ENCODE results near the gene FARSB.

The FARSB gene

GRCh38 chr2:222653280-222653679 lies 2.6 kb downstream of the FARSB start (continued):
- TF ChIP-seq KLF17 (tag by site-specific recombination; IDR thresholded peaks at IDR 0.05), result no peak

- TF ChIP-seq GLI2 (tag by site-specific recombination; IDR thresholded peaks at IDR 0.05; ENCODE audit: borderline replicate concordance, low read depth) (no peak), ZNF501 (tag by site-specific recombination; IDR thresholded peaks at IDR 0.05) (no peak), SCRT1 (tag by site-specific recombination; IDR thresholded peaks at IDR 0.05; ENCODE audit: borderline replicate concordance) (no peak), HOXD13 (CRISPR knock-in tag; IDR thresholded peaks at IDR 0.05; ENCODE audit: borderline replicate concordance) (no peak), ZNF768 (tag by site-specific recombination; IDR thresholded peaks at IDR 0.05) (no peak), ZNF354C (tag by site-specific recombination; IDR thresholded peaks at IDR 0.05; ENCODE audit: borderline replicate concordance, low read depth) (no peak), ZNF211 (tag by site-specific recombination; IDR thresholded peaks at IDR 0.05; ENCODE audit: low read depth) (no peak), ZNF514 (tag by site-specific recombination; IDR thresholded peaks at IDR 0.05) (no peak), ZSCAN18 (tag by site-specific recombination; IDR thresholded peaks at IDR 0.05) (no peak), BCL11B (tag by site-specific recombination; IDR thresholded peaks at IDR 0.05; ENCODE audit: low read depth) (no peak), ZFP3 (tag by site-specific recombination; IDR thresholded peaks at IDR 0.05; ENCODE audit: low read depth) (no peak), ZNF155 (tag by site-specific recombination; IDR thresholded peaks at IDR 0.05) (no peak), KLF10 (tag by site-specific recombination; IDR thresholded peaks at IDR 0.05) (no peak), ZBTB6 (tag by site-specific recombination; IDR thresholded peaks at IDR 0.05) (no peak)
- POLR2A ChIA-PET, result no interaction called here
- Histone ChIP-seq H3K4me1 (ENCODE audit: control insufficient read depth, insufficient read depth, low read length) (peaks cover 6% of the 10 kb centered on the region), H3K9me3 (ENCODE audit: control insufficient read depth, insufficient read depth, low read depth, low read length) (no peaks in the 10 kb centered on the region), H3K27ac (ENCODE audit: extremely low read depth, low read depth, low read length) (no peak overlapping the region), H3K36me3 (ENCODE audit: control insufficient read depth in 2 of 2, insufficient read depth in 1 of 2, low read length in 2 of 2) (peaks cover 4 to 30% of the 10 kb centered on the region in 2 experiments; a peak in 2 of 3 replicates), H3K4me3 (ENCODE audit: low read depth, low read length) (no peak overlapping the region)
- CTCF ChIA-PET, result interaction anchor here (0.5 to 0.7 kb wide), 2 partner anchors 10 to 342 kb away, joined by 3 to 5 read pairs; no protein-coding TSS in a partner anchor
Observed at GRCh38 chr2:222652491-222653255, 3.2 kb downstream of the FARSB start.

GRCh38 chr2:222651718-222652418 lies 4.0 kb downstream of the FARSB start:
- POLR2A ChIA-PET, result no interaction called here
- Histone ChIP-seq H3K4me1 (ENCODE audit: control insufficient read depth, insufficient read depth, low read length) (peaks cover 6% of the 10 kb centered on the region), H3K9me3 (ENCODE audit: control insufficient read depth, insufficient read depth, low read depth, low read length) (no peaks in the 10 kb centered on the region), H3K27ac (ENCODE audit: extremely low read depth, low read depth, low read length) (no peak overlapping the region), H3K4me3 (ENCODE audit: low read depth, low read length) (no peak overlapping the region), H3K36me3 (ENCODE audit: control insufficient read depth in 2 of 2, insufficient read depth in 1 of 2, low read length in 2 of 2) (peaks cover 4 to 38% of the 10 kb centered on the region in 2 experiments; a peak in 2 of 3 replicates)
- CTCF ChIA-PET, result interaction anchor here (0.6 to 1.0 kb wide), 3 partner anchors 9 to 32 kb away, joined by 3 to 5 read pairs (median 4); no protein-coding TSS in a partner anchor
- TF ChIP-seq ZNF18 (tag by site-specific recombination; IDR thresholded peaks at IDR 0.05) (no peak), ATF2 (tag by site-specific recombination; IDR thresholded peaks at IDR 0.05; ENCODE audit: low read depth) (no peak), REST (tag by site-specific recombination; IDR thresholded peaks at IDR 0.05) (no peak), ZNF362 (tag by site-specific recombination; IDR thresholded peaks at IDR 0.05) (no peak)

Data from HEK293 (cell line).